ENCODE measurements around the gene KAT14.
A peak's percentile ranks its signal among the peaks of the same experiment; 100 is the strongest.
"Not testable (repeated sequence)": the region's sequence is repeated elsewhere in the genome, so short reads cannot be mapped to it uniquely, and the experiment has no call there.

KAT14 gene

DNA sequence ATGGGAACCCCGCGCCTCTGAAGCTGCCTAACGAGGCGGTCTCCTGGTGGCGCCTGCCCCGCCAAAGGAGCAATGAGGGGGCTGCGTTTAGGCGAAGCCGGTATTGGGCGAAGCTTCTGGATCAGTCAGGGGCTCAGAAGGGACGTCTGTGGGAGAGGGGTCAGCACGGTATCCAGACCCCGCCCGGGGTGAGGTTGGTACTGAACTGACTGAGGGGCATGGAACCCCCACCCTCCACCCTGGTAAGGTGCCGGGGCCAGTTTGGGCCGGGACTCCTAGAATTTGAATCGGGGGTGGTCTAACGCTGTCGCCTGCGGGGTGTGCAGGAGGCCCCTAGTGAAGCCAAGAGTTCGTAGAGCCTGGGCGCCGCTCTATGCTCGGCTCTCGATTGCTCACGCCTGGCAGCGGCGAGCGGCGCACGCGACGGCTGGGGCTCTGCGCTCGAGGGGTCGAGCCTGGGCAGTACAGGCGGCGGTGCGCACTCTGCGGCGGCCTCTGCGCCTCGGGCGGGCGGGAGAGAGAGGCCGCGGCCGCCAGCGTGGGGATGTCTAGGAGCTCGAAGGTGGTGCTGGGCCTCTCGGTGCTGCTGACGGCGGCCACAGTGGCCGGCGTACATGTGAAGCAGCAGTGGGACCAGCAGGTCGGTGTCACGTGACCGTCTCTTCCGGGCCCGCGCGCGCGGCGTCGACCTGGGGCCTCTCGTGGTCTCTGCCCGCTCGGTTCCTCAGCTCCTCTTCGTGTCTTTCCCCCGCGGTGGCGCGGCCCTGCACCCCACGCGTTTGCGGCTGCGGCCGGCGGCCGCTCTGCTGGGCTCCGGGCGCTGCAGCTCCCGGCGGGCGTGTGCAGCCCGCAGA is at the start of gene KAT14, which contains the start of gene PET117:
TSS of gene KAT14 (plus strand) at position 452 of the 854 bp plus-strand sequence. CDS start 4,798 bp downstream, outside the sequence.
TSS of gene PET117 (plus strand) at position 452 of the 854 bp plus-strand sequence. CDS start at position 545, 93 bp downstream.
- TF ChIP-seq, protein P1, sequence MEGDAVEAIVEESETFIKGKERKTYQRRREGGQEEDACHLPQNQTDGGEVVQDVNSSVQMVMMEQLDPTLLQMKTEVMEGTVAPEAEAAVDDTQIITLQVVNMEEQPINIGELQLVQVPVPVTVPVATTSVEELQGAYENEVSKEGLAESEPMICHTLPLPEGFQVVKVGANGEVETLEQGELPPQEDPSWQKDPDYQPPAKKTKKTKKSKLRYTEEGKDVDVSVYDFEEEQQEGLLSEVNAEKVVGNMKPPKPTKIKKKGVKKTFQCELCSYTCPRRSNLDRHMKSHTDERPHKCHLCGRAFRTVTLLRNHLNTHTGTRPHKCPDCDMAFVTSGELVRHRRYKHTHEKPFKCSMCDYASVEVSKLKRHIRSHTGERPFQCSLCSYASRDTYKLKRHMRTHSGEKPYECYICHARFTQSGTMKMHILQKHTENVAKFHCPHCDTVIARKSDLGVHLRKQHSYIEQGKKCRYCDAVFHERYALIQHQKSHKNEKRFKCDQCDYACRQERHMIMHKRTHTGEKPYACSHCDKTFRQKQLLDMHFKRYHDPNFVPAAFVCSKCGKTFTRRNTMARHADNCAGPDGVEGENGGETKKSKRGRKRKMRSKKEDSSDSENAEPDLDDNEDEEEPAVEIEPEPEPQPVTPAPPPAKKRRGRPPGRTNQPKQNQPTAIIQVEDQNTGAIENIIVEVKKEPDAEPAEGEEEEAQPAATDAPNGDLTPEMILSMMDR (IDR thresholded peaks at IDR 0.05; ENCODE audit: low read depth, low read length) = no peak
- H3K4me3 ChIP-seq (replicated peaks in 1 of 2; ENCODE audit: low read depth in 2 of 2, low read length in 2 of 2) = peak within 1 kb of the TSS; percentile 86 to 92
- DNase-seq (ENCODE audit: low read depth in 2 of 2) = peak; percentile 92 to 96

DNA sequence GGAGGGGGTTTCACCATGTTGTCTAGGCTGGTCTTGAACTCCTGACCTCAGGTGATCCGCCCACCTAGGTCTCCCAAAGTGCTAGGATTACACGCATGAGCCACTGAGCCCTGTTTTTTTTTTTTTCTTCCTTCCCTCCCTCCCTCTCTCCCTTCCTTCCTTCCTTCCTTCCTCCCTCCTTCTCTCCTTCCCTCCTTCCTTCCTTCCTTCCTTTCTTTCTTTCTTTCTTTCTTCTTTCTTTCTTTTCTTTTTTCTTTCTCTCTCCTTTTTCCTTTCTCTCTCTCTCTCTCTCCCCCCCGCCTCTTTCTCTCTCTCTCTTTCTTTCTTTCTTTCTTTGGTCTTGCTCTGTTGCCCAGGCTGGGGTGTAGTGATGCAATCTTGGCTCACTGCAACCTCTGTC is 49.4 kb upstream of the KAT14 start:
- H3K4me3 ChIP-seq (replicated peaks in 1 of 2; ENCODE audit: low read depth in 2 of 2, low read length in 2 of 2); DNase-seq (ENCODE audit: low read depth in 2 of 2): not testable (repeated sequence)

- not testable (repeated sequence) for H3K4me3 ChIP-seq (replicated peaks in 1 of 2; ENCODE audit: low read depth in 2 of 2, low read length in 2 of 2); DNase-seq (ENCODE audit: low read depth in 2 of 2)
Observed at GRCh38 chr20:18088841-18089240, 48.8 kb upstream of the KAT14 start.

DNA sequence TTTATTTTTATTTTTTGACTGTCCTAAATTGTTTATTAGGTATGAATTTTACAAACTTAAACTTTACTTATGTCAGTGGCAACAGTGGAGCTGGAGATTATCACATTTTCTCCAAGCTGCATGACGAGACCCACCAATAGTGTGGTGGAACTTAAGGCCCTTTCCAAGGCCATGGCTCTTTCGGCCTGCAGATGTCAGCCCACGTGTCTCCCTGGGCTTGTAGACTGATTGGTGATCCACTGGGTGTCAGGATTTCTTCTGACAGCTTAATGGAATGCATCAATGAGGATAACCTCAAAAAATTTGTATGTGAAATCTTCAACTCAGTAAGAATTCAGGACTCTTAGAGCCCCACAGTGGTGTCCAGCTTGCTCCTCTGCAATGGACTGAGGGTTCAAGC is 47.6 kb upstream of the KAT14 start:
- TF ChIP-seq, protein P1 (IDR thresholded peaks at IDR 0.05; ENCODE audit: low read depth, low read length) = no peak
- DNase-seq (ENCODE audit: low read depth in 2 of 2) = no peak
- H3K4me3 ChIP-seq (replicated peaks in 1 of 2; ENCODE audit: low read depth in 2 of 2, low read length in 2 of 2) = no peak overlapping the region

GRCh38 chr20:18090477-18090876 is 47.2 kb upstream of the KAT14 start:
- TF ChIP-seq, protein P1 (IDR thresholded peaks at IDR 0.05; ENCODE audit: low read depth, low read length) = no peak

DNA sequence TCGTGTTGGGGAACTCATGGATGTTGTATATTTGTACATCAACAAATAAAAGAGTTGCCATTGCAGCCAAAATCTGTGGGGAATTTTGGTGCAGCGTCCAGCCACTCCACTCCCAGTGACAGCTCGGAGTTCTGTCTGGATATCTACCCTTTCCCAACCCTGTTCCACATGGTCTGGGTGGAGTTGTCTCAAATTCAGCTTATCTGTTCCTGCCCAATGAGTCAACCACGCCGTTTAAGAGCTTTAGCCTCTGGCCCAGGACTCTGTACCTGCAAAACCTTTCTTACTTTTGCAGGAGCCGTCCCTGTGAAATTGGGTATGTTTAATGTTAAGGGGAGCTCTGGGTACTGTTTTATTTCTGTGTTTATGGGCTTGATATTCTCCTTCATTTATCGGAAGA is 46.0 kb upstream of the KAT14 start:
- DNase-seq (ENCODE audit: low read depth in 2 of 2) = no peak
- H3K4me3 ChIP-seq (replicated peaks in 1 of 2; ENCODE audit: low read depth in 2 of 2, low read length in 2 of 2) = no peak overlapping the region
- TF ChIP-seq, protein P1 (IDR thresholded peaks at IDR 0.05; ENCODE audit: low read depth, low read length) = no peak

More at GRCh38 chr20:18090477-18090876, 47.2 kb upstream of the KAT14 start:
- DNase-seq (ENCODE audit: low read depth in 2 of 2) = no peak
- H3K4me3 ChIP-seq (replicated peaks in 1 of 2; ENCODE audit: low read depth in 2 of 2, low read length in 2 of 2) = no peak overlapping the region

DNA sequence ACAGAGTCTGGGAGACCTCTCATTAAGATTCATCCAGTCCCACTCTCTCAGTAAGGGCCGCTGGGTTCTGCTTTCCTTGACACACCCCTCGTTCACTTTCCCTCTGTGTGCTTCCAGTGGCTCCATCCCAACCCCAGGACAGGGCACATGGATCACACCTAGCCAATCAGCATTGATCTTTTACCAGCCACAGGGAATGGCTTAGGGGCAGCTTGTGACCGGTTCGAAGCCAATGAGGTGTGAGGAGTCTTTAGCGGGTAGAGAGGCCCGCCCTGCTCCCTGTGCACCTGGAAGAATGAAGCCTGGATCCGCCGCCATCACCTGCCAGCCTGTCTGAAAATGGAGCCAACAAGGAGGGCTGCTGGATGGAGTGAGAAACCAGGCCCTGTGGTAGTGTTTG is 44.8 kb upstream of the KAT14 start:
- no peak for DNase-seq (ENCODE audit: low read depth in 2 of 2)
- TF ChIP-seq, protein P1 (IDR thresholded peaks at IDR 0.05; ENCODE audit: low read depth, low read length) = no peak
- no peak overlapping the region for H3K4me3 ChIP-seq (replicated peaks in 1 of 2; ENCODE audit: low read depth in 2 of 2, low read length in 2 of 2)

Data from cardiac fibroblast (primary cell).